ENCODE data around the gene MAEA. TPM values are rescaled to one million over a fixed set of nuclear protein-coding genes. Genes with fewer than 3 reads are reported as not detected.

Gene MAEA
- total and polyA plus RNA-seq, 8 donors: 28.6 to 74.7 (median 32.7) TPM

DNA sequence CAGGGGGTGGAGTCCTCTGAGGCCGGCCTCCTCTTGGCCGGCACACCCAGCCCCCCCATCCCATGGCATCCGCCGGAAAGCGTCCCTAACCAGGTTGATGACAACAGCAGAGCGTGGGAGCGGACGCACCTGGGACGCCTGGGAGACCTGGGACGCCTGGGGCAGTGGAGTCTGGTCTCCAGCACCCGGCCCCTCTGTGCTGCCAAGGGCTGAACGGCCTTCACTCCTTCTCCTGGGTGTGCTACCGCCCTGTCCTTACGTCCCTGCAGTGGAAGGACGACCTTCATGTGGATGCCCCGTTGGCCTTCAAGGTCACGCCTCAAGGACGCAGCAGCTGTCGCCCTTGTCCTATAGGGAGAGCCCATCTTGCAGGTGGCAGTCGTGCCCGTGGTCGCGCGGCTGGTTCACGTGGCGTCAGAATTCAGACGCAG, 89.7 kb downstream of the MAEA start:
- Histone ChIP-seq H3K9me3 (no peaks in the 10 kb centered on the region), H3K36me3 (peaks cover 0 to 8% (median 0%) of the 10 kb centered on the region in 3 donors), H3K4me1 (no peaks in the 10 kb centered on the region), H3K27ac (peak overlapping the region in 1 of 4 donors; percentile 35), H3K4me3 (no peak overlapping the region), H3K27me3 (no peaks in the 10 kb centered on the region)
- WGBS, 2 donors: 37 to 38% methylated on average over 26 to 27 of the region's 27 CpGs
- peak; percentile 67 to 88 (median 84) for ATAC-seq
- intact Hi-C loops (cut with DNase I): no loop called here
- TF ChIP-seq, protein P1, sequence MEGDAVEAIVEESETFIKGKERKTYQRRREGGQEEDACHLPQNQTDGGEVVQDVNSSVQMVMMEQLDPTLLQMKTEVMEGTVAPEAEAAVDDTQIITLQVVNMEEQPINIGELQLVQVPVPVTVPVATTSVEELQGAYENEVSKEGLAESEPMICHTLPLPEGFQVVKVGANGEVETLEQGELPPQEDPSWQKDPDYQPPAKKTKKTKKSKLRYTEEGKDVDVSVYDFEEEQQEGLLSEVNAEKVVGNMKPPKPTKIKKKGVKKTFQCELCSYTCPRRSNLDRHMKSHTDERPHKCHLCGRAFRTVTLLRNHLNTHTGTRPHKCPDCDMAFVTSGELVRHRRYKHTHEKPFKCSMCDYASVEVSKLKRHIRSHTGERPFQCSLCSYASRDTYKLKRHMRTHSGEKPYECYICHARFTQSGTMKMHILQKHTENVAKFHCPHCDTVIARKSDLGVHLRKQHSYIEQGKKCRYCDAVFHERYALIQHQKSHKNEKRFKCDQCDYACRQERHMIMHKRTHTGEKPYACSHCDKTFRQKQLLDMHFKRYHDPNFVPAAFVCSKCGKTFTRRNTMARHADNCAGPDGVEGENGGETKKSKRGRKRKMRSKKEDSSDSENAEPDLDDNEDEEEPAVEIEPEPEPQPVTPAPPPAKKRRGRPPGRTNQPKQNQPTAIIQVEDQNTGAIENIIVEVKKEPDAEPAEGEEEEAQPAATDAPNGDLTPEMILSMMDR (IDR thresholded peaks at IDR 0.05): no peak
- no peak for FAIRE-seq
- peak; percentile 74 to 93 (median 86) for DNase-seq

- TF ChIP-seq, protein P1 (IDR thresholded peaks at IDR 0.05): no peak
- Histone ChIP-seq H3K27ac (no peak overlapping the region), H3K36me3 (peaks cover 0 to 8% (median 0%) of the 10 kb centered on the region in 3 donors), H3K27me3 (no peaks in the 10 kb centered on the region), H3K9me3 (no peaks in the 10 kb centered on the region), H3K4me3 (no peak overlapping the region), H3K4me1 (no peaks in the 10 kb centered on the region)
- ATAC-seq (peak in 1 of 4 donors; percentile 7), DNase-seq (peak in 3 of 6 donors; percentile 27 to 62 (median 49)), FAIRE-seq (no peak)
- intact Hi-C loops (cut with DNase I): no loop called here
- 80 to 92% methylated on average over 24 to 27 of the region's 31 CpGs for WGBS, 2 donors
These were observed 90.2 kb downstream of the MAEA start for GRCh38 chr4:1379801-1380331.

DNA sequence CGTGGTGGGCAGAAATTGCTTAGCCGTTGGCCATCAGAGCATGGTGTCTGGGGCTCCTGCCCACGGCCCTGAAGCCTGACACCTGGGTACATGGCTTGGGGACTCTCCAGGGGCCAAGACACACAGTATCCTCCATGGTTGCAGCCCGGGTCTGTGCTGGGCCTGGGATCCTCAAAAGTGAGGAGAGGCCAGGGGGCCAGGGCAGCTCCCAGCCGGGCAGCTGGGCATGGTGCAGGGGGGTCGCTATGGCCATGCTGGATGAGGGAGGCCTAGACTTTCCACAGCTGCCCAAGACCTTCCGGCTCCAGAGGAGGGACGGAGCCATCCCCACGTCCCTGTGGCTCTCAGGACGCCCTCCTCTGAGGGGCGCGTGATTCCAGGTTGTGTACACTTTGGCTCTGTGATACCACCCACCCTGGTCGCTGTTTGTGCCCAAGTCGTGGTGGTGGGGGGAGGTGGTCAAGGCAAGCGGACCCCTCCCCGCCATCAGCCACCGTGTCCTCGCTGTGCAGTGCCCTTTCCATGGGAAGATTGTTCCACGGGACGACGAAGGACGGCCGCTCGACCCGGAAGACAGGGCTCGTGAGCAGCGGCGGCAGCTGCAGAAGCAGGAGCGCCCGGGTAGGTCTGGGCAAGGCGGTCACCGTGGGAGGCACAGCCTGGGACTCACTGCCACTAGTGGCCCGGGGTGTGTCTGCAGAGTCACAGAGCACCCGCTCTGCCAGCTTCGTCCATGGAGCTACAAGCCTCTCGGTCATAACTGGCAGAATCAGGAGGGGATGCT, 90.9 kb downstream of the MAEA start:
- no peak for FAIRE-seq

GRCh38 chr4:1381181-1381621, 91.5 kb downstream of the MAEA start:
- intact Hi-C loops (cut with DNase I): no loop called here
- no peaks in the 10 kb centered on the region for H3K9me3 ChIP-seq
- TF ChIP-seq, protein P1 (IDR thresholded peaks at IDR 0.05): no peak
- no peaks in the 10 kb centered on the region for H3K4me1 ChIP-seq
- DNase-seq (peak in 2 of 6 donors; percentile 21 to 48), FAIRE-seq (no peak), ATAC-seq (no peak)
- H3K27ac ChIP-seq: no peak overlapping the region
- 94 to 99% methylated on average over 12 of the region's 12 CpGs for WGBS, 2 donors
- no peaks in the 10 kb centered on the region for H3K27me3 ChIP-seq
- H3K4me3 ChIP-seq: no peak overlapping the region
- H3K36me3 ChIP-seq: peaks cover 0 to 2% (median 0%) of the 10 kb centered on the region in 3 donors

More for the DNA sequence above, 90.9 kb downstream of the MAEA start:
- ATAC-seq: no peak
- Histone ChIP-seq H3K36me3 (peaks cover 0 to 6% (median 0%) of the 10 kb centered on the region in 3 donors), H3K9me3 (no peaks in the 10 kb centered on the region), H3K4me3 (no peak overlapping the region), H3K27ac (no peak overlapping the region), H3K4me1 (no peaks in the 10 kb centered on the region), H3K27me3 (no peaks in the 10 kb centered on the region)
- TF ChIP-seq, protein P1 (IDR thresholded peaks at IDR 0.05): no peak
- 91 to 94% methylated on average over 36 of the region's 36 CpGs for WGBS, 2 donors
- peak in 3 of 6 donors; percentile 18 to 66 (median 49) for DNase-seq
- intact Hi-C loops (cut with DNase I): no loop called here

All from pancreas (tissue), 10 donors.